Measurements from ENCODE around the gene MUC12.

Gene MUC12

DNA sequence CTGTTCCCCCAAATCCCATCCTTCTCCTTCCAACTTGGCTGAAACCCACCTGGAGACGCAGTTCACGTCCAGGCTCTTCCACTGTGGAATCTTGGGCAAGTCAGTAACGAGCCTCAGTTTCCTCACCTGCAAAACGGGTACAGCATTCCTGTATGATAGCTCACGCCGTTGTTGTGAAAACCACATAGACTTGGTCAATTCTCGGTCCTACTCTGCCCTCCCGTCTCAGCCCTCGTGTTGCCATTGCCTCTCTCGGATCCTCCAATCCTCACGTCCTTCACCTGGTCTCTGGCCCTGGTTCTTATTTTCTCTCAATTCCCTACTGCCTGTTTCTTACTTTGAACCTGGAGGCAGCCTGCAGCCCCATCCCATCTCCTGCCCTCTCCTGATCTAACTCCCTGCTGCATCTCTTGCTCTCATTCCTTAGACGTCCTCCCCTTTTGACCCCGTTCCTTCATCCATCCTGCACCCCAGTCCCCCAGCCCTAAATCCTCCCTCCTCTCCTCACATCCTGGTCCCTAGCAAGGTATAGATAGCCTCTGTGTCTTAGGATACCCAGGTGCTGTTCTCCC, 2.0 kb upstream of the MUC12 start:
- Histone ChIP-seq H3K36me3 (ENCODE audit: insufficient read depth, insufficient read length, low read length) (no peaks in the 10 kb centered on the region), H3K4me1 (ENCODE audit: insufficient read depth, insufficient read length) (peaks cover 26% of the 10 kb centered on the region), H3K4me3 (ENCODE audit: insufficient read length, low read depth) (no peak overlapping the region), H3K9ac (ENCODE audit: insufficient read length, low read depth) (no peak overlapping the region), H3K9me3 (ENCODE audit: insufficient read depth, low read length) (no peaks in the 10 kb centered on the region), H3K27me3 (ENCODE audit: insufficient read depth, insufficient read length) (peaks cover 27% of the 10 kb centered on the region)
- TF ChIP-seq ZNF274 (IDR thresholded peaks at IDR 0.05; ENCODE audit: low read depth, low read length) (no peak), SUZ12 (IDR thresholded peaks at IDR 0.05; ENCODE audit: extremely low read depth, insufficient read depth, insufficient read length) (no peak), YY1 (IDR thresholded peaks at IDR 0.05; ENCODE audit: insufficient read depth, insufficient read length) (no peak)
- no peak for DNase-seq (ENCODE audit: low read depth, low spot score)

DNA sequence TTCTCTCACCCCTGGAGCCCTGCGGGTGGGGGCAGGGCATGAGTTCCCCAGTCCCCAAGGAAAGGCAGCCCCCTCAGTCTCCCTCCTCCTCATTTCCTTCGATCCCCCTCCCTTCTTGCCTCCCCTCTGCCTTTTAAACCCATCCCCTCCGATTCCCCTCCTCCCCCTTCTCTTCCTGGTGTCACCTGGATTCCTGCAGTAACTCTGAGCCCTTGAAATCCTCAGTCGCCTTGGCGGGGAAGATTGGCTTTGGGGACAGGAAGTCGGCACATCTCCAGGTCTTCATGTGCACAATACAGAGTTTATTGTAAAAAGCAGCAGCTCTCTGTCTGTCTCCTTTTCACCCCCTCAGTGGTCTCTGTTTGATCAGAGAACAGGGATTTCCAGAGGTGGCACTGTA, 1.3 kb upstream of the MUC12 start:
- H3K9me3 ChIP-seq (ENCODE audit: insufficient read depth, low read length): no peaks in the 10 kb centered on the region
- H3K36me3 ChIP-seq (ENCODE audit: insufficient read depth, insufficient read length, low read length): no peaks in the 10 kb centered on the region
- peaks cover 27% of the 10 kb centered on the region for H3K27me3 ChIP-seq (ENCODE audit: insufficient read depth, insufficient read length)
- H3K4me3 ChIP-seq (ENCODE audit: insufficient read length, low read depth): no peak overlapping the region
- TF ChIP-seq SUZ12 (IDR thresholded peaks at IDR 0.05; ENCODE audit: extremely low read depth, insufficient read depth, insufficient read length) (no peak), YY1 (IDR thresholded peaks at IDR 0.05; ENCODE audit: insufficient read depth, insufficient read length) (no peak), ZNF274 (IDR thresholded peaks at IDR 0.05; ENCODE audit: low read depth, low read length) (no peak)
- DNase-seq (ENCODE audit: low read depth, low spot score): no peak
- H3K4me1 ChIP-seq (ENCODE audit: insufficient read depth, insufficient read length): peaks cover 26% of the 10 kb centered on the region
- H3K9ac ChIP-seq (ENCODE audit: insufficient read length, low read depth): no peak overlapping the region

DNA sequence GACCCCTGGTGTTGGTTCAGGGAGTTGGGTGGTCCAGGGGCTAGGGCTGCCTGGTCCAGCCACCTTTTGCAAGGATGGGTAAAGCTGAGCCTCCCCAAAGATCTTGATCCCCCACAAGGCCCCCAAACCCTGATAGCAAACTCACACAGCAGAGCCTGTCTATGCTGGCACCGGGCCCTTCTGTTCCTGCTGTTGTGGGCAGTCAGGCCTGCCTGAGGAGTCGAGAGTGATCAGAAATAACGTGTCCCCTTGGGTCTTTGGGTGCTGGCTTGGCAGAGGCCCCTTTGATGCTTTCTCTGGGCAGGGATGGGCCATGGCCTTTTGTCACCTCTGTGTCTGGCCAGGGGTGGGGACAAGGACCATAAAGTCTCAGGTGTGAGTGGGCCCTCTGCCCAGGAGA, 715 bp upstream of the MUC12 start:
- Histone ChIP-seq H3K36me3 (ENCODE audit: insufficient read depth, insufficient read length, low read length) (no peaks in the 10 kb centered on the region), H3K4me3 (ENCODE audit: insufficient read length, low read depth) (no peak overlapping the region), H3K9ac (ENCODE audit: insufficient read length, low read depth) (no peak overlapping the region), H3K4me1 (ENCODE audit: insufficient read depth, insufficient read length) (peaks cover 26% of the 10 kb centered on the region), H3K27me3 (ENCODE audit: insufficient read depth, insufficient read length) (peaks cover 24% of the 10 kb centered on the region), H3K9me3 (ENCODE audit: insufficient read depth, low read length) (no peaks in the 10 kb centered on the region)
- DNase-seq (ENCODE audit: low read depth, low spot score): no peak
- TF ChIP-seq YY1 (IDR thresholded peaks at IDR 0.05; ENCODE audit: insufficient read depth, insufficient read length) (no peak), SUZ12 (IDR thresholded peaks at IDR 0.05; ENCODE audit: extremely low read depth, insufficient read depth, insufficient read length) (no peak), ZNF274 (IDR thresholded peaks at IDR 0.05; ENCODE audit: low read depth, low read length) (no peak)

DNA sequence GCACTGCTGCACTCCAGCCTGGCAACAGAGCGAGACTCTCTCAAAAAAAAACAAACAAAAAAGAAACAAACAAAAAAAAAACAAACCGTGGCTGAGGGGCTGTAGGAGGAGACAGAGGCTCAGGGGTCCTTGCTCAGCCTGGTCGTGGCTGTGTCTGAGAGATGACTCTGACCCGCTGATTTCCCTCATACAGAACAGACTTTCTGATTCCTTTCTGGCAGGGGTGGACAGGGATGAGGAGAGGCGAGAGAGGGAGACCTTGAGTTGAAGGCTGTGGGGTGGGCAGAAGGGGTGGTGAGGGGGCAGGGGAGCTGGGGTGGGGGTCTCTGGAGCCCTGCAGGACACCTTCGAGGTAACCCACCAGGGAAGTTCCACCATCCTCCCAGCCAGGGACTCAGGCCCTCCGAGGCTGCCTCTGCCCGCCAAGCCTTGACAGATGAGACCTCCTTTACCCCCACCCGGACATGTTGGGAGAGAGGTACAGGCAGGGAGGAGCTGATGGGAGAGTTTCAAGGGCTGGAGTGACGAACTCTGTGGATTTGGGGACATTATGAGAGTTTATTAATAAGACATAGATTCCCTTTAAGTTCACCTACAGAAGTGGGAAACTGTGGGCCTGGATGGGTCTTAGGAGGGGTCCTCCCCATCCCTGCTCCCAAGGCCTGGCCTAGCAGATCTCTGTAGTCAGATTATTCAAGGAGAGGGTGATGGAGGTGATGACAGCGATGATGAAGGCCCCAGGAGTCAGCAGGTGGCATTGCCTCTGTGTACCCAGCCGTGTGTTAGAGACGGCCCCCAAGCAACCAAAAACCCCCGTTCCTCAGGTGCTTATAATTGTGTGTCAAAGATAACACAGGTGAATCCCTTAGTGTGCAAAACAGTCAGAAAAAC, 2.0 kb downstream of the MUC12 start:
- no peaks in the 10 kb centered on the region for H3K9me3 ChIP-seq (ENCODE audit: insufficient read depth, low read length)
- H3K9ac ChIP-seq (ENCODE audit: insufficient read length, low read depth): no peak overlapping the region
- H3K4me1 ChIP-seq (ENCODE audit: insufficient read depth, insufficient read length): peaks cover 15% of the 10 kb centered on the region
- no peak for DNase-seq (ENCODE audit: low read depth, low spot score)
- H3K36me3 ChIP-seq (ENCODE audit: insufficient read depth, insufficient read length, low read length): no peaks in the 10 kb centered on the region
- peaks cover 12% of the 10 kb centered on the region for H3K27me3 ChIP-seq (ENCODE audit: insufficient read depth, insufficient read length)
- TF ChIP-seq YY1 (IDR thresholded peaks at IDR 0.05; ENCODE audit: insufficient read depth, insufficient read length) (no peak), ZNF274 (IDR thresholded peaks at IDR 0.05; ENCODE audit: low read depth, low read length) (no peak), SUZ12 (IDR thresholded peaks at IDR 0.05; ENCODE audit: extremely low read depth, insufficient read depth, insufficient read length) (no peak)
- no peak overlapping the region for H3K4me3 ChIP-seq (ENCODE audit: insufficient read length, low read depth)

DNA sequence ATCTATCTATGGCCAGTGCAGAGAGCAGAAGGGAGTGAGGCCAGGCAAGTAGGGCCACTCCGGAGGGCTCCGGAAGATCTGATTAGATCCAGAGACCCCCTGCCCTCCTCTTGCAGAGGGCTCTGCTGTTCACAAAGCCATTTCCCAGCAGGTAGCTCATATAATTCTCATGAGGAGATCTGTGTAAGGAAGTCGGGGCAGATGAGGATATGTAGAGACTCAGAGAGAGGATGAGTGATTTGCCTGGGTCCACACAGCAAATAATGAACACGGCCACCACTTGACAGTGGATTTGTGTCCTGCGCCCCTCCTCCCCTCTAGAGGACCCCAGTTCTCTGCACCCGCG, 2.6 kb downstream of the MUC12 start:
- Histone ChIP-seq H3K9ac (ENCODE audit: insufficient read length, low read depth) (no peak overlapping the region), H3K9me3 (ENCODE audit: insufficient read depth, low read length) (no peaks in the 10 kb centered on the region), H3K36me3 (ENCODE audit: insufficient read depth, insufficient read length, low read length) (no peaks in the 10 kb centered on the region), H3K27me3 (ENCODE audit: insufficient read depth, insufficient read length) (peaks cover 6% of the 10 kb centered on the region), H3K4me3 (ENCODE audit: insufficient read length, low read depth) (no peak overlapping the region), H3K4me1 (ENCODE audit: insufficient read depth, insufficient read length) (peaks cover 11% of the 10 kb centered on the region)
- DNase-seq (ENCODE audit: low read depth, low spot score): no peak
- no peak for TF ChIP-seq SUZ12 (IDR thresholded peaks at IDR 0.05; ENCODE audit: extremely low read depth, insufficient read depth, insufficient read length)
- no peak for TF ChIP-seq YY1 (IDR thresholded peaks at IDR 0.05; ENCODE audit: insufficient read depth, insufficient read length)
- TF ChIP-seq ZNF274 (IDR thresholded peaks at IDR 0.05; ENCODE audit: low read depth, low read length): no peak

DNA sequence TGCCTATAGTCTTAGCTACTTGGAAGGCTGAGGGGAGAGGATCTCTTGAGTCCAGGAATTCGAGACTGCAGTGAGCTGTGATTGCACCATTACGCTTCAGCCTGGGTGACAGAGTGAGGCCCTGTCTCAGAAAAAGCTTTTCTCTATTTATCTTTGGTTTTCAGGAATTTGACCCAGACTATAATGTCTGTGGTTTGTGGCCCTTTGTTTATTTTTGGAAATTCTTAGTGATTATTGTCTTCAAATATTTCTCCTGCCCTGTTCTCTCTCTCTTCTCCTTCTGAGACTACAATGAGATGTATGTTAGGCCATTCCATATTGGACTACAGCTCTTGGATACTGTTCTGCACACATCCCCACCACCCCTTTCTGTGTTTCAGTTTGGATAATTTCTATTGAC, 4.7 kb downstream of the MUC12 start:
- no peaks in the 10 kb centered on the region for H3K36me3 ChIP-seq (ENCODE audit: insufficient read depth, insufficient read length, low read length)
- no peak for TF ChIP-seq SUZ12 (IDR thresholded peaks at IDR 0.05; ENCODE audit: extremely low read depth, insufficient read depth, insufficient read length)
- no peak for TF ChIP-seq ZNF274 (IDR thresholded peaks at IDR 0.05; ENCODE audit: low read depth, low read length)
- no peak for TF ChIP-seq YY1 (IDR thresholded peaks at IDR 0.05; ENCODE audit: insufficient read depth, insufficient read length)
- DNase-seq (ENCODE audit: low read depth, low spot score): no peak

DNA sequence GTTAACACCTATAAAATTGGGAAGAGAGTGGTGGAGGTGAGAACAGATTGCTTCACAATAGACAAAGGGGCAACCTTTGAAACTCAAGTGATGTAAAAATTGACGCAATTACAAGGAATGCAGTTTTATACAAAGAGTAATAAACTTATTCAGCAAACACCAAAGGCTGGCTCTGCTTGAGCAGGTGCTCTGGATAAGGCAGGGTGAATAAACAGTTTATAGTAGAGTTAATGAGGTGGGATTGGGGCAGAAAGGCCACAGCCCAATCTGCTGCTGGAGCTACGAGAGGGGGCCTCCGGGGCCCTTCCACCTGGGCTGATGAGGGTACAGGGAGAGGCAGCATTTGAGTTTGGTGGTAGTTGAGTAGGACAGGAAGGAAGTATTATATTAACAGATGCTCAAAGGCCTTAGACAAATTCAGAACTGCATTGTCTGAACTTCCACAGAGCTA, 6.0 kb downstream of the MUC12 start:
- Histone ChIP-seq H3K36me3 (ENCODE audit: insufficient read depth, insufficient read length, low read length) (no peaks in the 10 kb centered on the region), H3K4me1 (ENCODE audit: insufficient read depth, insufficient read length) (no peaks in the 10 kb centered on the region), H3K27me3 (ENCODE audit: insufficient read depth, insufficient read length) (no peaks in the 10 kb centered on the region), H3K9ac (ENCODE audit: insufficient read length, low read depth) (no peak overlapping the region), H3K4me3 (ENCODE audit: insufficient read length, low read depth) (no peak overlapping the region), H3K9me3 (ENCODE audit: insufficient read depth, low read length) (no peaks in the 10 kb centered on the region)
- no peak for DNase-seq (ENCODE audit: low read depth, low spot score)
- TF ChIP-seq SUZ12 (IDR thresholded peaks at IDR 0.05; ENCODE audit: extremely low read depth, insufficient read depth, insufficient read length) (no peak), YY1 (IDR thresholded peaks at IDR 0.05; ENCODE audit: insufficient read depth, insufficient read length) (no peak), ZNF274 (IDR thresholded peaks at IDR 0.05; ENCODE audit: low read depth, low read length) (no peak)

More for the DNA sequence above, 4.7 kb downstream of the MUC12 start:
- Histone ChIP-seq H3K4me1 (ENCODE audit: insufficient read depth, insufficient read length) (peaks cover 2% of the 10 kb centered on the region), H3K4me3 (ENCODE audit: insufficient read length, low read depth) (no peak overlapping the region), H3K9ac (ENCODE audit: insufficient read length, low read depth) (no peak overlapping the region), H3K9me3 (ENCODE audit: insufficient read depth, low read length) (no peaks in the 10 kb centered on the region), H3K27me3 (ENCODE audit: insufficient read depth, insufficient read length) (no peaks in the 10 kb centered on the region)
